ENCODE measurements around the gene MARS1.

MARS1 gene

GRCh38 chr12:57472391-57472790, 15.5 kb upstream of the MARS1 start:
- no peak for DNase-seq
- TF ChIP-seq GATA1 (IDR thresholded peaks at IDR 0.05; ENCODE audit: low read depth, low read length) (no peak), POLR2A (IDR thresholded peaks at IDR 0.05; ENCODE audit: low read length) (no peak)

- no peak for DNase-seq
- TF ChIP-seq GATA1 (IDR thresholded peaks at IDR 0.05; ENCODE audit: low read depth, low read length) (no peak), POLR2A (IDR thresholded peaks at IDR 0.05; ENCODE audit: low read length) (no peak)
Measured at GRCh38 chr12:57473392-57473791, 14.5 kb upstream of the MARS1 start.

- no peak for DNase-seq
- TF ChIP-seq GATA1 (IDR thresholded peaks at IDR 0.05; ENCODE audit: low read depth, low read length) (no peak), POLR2A (IDR thresholded peaks at IDR 0.05; ENCODE audit: low read length) (no peak)
Measured at GRCh38 chr12:57473886-57474285, 14.0 kb upstream of the MARS1 start.

DNA sequence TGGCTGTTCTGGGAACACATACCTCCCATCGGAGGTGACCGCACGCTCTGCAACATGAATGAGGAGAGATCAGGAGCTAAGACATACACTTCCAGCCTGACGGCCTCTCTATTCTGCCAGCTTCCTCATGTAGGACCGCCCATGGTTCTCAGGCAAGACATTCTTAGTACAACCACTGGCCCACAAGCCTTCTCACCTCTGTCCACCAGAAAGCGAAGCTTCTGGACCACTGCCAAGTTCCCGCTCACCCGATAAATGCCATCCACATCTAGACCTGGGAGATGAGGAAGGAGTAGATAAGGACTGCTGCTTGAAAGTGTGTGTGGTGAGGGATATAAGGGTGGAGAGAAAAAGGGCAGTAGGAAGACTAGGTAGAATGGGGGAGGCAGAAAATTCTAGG, 13.4 kb upstream of the MARS1 start:
- TF ChIP-seq GATA1 (IDR thresholded peaks at IDR 0.05; ENCODE audit: low read depth, low read length), result no peak
- no peak for TF ChIP-seq POLR2A (IDR thresholded peaks at IDR 0.05; ENCODE audit: low read length)

DNA sequence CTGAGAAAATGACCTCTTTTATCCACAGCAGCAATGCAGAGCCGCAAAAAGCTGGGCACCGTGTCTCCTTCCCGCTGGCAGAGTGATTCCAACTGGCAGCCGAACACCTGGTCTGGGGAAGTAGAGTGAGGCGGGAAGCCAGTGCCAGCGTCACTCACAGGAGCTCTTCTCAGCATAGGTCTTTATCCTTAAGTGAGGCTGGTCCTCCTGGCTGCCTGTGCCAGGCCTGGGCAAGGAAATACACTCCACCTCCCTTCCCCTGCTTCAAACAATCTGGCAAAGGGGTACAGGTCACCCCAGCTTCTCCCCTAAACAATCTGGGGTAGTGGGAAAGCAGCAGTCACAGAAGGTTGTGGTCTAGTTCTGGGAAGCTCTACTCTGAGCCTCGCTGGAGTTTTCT, 13.0 kb upstream of the MARS1 start:
- DNase-seq, result no peak
- TF ChIP-seq POLR2A (IDR thresholded peaks at IDR 0.05; ENCODE audit: low read length), result no peak
- no peak for TF ChIP-seq GATA1 (IDR thresholded peaks at IDR 0.05; ENCODE audit: low read depth, low read length)

More for the DNA sequence above, 13.4 kb upstream of the MARS1 start:
- DNase-seq, result no peak

- no peak for DNase-seq
- TF ChIP-seq POLR2A (IDR thresholded peaks at IDR 0.05; ENCODE audit: low read length), result no peak
- TF ChIP-seq GATA1 (IDR thresholded peaks at IDR 0.05; ENCODE audit: low read depth, low read length), result no peak
Measured at GRCh38 chr12:57475271-57476161, 12.4 kb upstream of the MARS1 start.

DNA sequence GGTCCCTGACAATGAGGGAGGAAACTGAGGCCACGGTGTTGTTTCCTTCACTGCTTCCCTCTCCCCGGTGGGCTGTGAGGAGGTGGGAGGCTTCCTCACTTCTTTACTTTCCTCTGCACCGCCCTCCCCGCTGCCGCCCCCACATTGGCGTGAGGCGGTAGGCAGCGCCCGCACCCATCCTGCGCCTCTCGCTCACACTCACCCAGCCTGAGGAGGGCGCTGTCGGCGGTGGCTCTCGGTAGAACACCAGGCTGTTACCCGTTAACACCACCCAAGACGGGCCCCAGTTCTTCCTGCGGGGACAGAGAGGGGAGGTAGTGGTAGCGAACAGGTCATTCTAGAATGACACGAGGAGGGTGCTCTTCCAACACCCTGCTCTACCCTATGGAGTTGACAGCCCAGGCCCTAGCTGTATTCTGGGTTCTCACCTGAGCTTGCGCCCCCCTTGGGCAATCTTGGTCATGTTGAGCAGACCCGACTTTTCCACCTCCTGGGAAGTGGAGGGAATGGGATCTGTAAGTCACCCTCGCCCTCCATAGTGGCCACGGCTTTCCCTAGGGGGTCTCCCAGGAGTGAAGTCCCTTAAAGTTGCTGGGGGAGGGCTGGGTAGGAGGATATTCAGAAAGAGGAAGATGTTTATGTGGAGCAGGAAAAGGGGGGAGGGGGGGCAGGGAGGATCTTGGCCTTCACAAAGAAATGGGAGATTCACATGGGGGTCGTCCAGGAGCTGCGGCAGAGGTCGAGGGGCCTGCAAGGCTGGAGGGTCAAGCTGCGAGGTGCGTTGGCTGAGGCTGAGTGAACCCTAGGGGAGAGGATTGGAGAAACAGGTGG, 11.5 kb upstream of the MARS1 start:
- peak; percentile 68 to 75 for DNase-seq
- TF ChIP-seq GATA1 (IDR thresholded peaks at IDR 0.05; ENCODE audit: low read depth, low read length) (no peak), POLR2A (IDR thresholded peaks at IDR 0.05; ENCODE audit: low read length) (peak; percentile 39)

GRCh38 chr12:57476993-57477709, 10.7 kb upstream of the MARS1 start:
- DNase-seq, result no peak
- TF ChIP-seq GATA1 (IDR thresholded peaks at IDR 0.05; ENCODE audit: low read depth, low read length), result no peak
- TF ChIP-seq POLR2A (IDR thresholded peaks at IDR 0.05; ENCODE audit: low read length), result no peak

DNA sequence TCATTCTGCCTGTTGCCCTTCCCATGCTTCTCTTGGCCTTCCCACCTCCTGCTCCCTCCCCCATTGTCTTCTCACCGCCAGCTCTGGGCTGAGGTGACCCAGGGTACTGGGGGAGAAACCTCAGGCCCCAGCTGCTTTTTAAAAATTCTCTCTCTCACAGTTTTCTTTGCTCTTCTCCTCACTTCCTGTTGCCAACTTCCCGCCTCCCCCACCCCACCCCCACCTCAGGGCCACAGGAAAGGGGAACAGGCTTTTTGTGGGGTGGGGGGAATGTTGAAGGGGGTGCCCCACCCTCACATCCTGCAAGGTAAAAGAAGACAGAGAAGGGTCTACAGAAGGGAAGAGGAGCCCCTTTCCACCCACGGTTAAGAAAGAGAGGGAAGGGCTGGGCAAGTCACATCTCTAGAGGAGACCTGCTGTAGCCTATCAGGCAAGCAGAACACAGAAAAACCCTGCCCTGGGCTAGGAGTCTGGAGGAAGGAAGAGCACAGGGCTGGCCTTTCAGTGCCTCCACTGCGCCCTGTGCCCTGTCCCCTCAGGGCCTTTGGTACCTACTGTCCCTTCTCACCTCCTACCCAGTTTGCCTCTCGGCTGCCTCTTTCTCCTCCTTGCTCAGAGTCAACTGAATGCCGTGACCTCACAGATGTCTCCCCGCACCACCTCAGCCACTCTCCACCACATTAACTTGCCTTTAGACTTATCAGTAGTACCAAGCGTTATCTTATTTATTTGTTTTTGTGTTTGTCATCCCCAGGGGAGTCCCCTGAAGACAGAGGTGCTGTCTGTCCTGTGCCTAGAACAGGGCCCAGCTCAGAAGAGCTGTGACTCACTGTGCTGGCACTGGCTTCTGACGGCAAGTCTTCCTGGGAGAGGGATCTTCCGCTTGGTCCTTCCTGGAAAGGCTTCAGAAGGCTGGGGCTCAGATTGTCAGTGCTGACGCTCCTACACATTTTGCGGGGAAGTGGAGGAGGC, 9.9 kb upstream of the MARS1 start:
- no peak for DNase-seq
- no peak for TF ChIP-seq POLR2A (IDR thresholded peaks at IDR 0.05; ENCODE audit: low read length)
- TF ChIP-seq GATA1 (IDR thresholded peaks at IDR 0.05; ENCODE audit: low read depth, low read length), result no peak

DNA sequence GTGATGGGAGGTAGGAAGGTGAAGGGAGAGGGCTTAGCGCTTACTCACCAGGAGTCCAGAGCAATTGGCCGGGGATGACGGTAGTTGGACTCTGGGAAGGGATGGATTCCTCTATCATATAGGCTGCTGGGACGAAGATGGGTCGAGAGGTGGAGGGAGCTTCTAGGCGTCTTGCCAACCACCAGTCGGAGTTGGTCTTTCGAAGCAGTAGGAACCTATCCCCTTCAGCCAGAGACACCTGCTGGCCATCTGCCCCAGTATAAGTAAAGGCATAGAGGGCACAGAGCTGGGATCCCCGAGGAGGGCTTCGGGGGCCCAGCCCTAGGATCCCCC, 8.9 kb upstream of the MARS1 start:
- DNase-seq, result no peak
- TF ChIP-seq GATA1 (IDR thresholded peaks at IDR 0.05; ENCODE audit: low read depth, low read length) (no peak), POLR2A (IDR thresholded peaks at IDR 0.05; ENCODE audit: low read length) (no peak)

- DNase-seq, result no peak
- no peak for TF ChIP-seq POLR2A (IDR thresholded peaks at IDR 0.05; ENCODE audit: low read length)
- no peak for TF ChIP-seq GATA1 (IDR thresholded peaks at IDR 0.05; ENCODE audit: low read depth, low read length)
Measured at GRCh38 chr12:57479376-57480115, 8.3 kb upstream of the MARS1 start, which contains the start of gene ARHGAP9. Gene ARHGAP9 (minus strand): TSS chr12:57479866. CDS start chr12:57479406, 460 bp downstream.

GRCh38 chr12:57481671-57482070, 6.2 kb upstream of the MARS1 start:
- no peak for TF ChIP-seq POLR2A (IDR thresholded peaks at IDR 0.05; ENCODE audit: low read length)
- DNase-seq, result no peak

Measured in erythroblast (primary cell).